Brain microvascular endothelial cell (primary cell): ENCODE results near the gene TMEM106C.

Experiments used
- DNase-seq: peaks from one replicate; pipeline ENCODE4 v3.0.0-alpha.2; 2020
- H3K27ac ChIP-seq: fragments of 250-450 bp; sonication (Bioruptor Pico); 2 replicates; pipeline ENCODE4 v1.5.1; 2020; ENCODE audit warnings: mild to moderate bottlenecking, moderate library complexity
- H3K27me3 ChIP-seq: fragments of 250-450 bp; sonication (Bioruptor Pico); replicated peaks from 2 replicates; pipeline ENCODE4 v1.5.1; 2020; ENCODE audit warnings: mild to moderate bottlenecking
- H3K36me3 ChIP-seq: fragments of 250-450 bp; sonication (Bioruptor Pico); replicated peaks from 2 replicates; pipeline ENCODE4 v1.5.1; 2020; ENCODE audit warnings: mild to moderate bottlenecking
- H3K4me3 ChIP-seq: 2 replicates; pipeline ENCODE4 v1.5.1; 2011; ENCODE audit warnings: low read depth, mild to moderate bottlenecking, control low read depth, low read length, moderate library complexity
- CTCF ChIP-seq: IDR thresholded peaks from 2 replicates; pipeline ENCODE4 v1.5.1; 2011; ENCODE audit warnings: low read depth, mild to moderate bottlenecking, moderate library complexity, low read length, control low read depth, inconsistent platforms; ENCODE audit errors: missing control alignments
- in situ Hi-C: cut with HindIII; loops from 2 replicates; pipeline ENCODE4 v1.10.0; 2017; ENCODE audit warnings: low sequenced_read_pairs, low pct_ligation_motif_present

Gene TMEM106C

GRCh38 chr12:47977772-47978597 lies 14.6 kb downstream of the TMEM106C start:
- in situ Hi-C loops: no loop called here

GRCh38 chr12:47978598-47978873 lies 15.1 kb downstream of the TMEM106C start:
- Histone ChIP-seq H3K27me3 (no peaks in the 10 kb centered on the region), H3K27ac (no peak overlapping the region), H3K4me3 (no peak overlapping the region), H3K36me3 (no peaks in the 10 kb centered on the region)
- DNase-seq: no peak
- in situ Hi-C loops: no loop called here
- TF ChIP-seq CTCF: no peak

More at GRCh38 chr12:47977772-47978597, 14.6 kb downstream of the TMEM106C start:
- H3K27ac ChIP-seq: no peak overlapping the region
- no peaks in the 10 kb centered on the region for H3K36me3 ChIP-seq
- no peak for DNase-seq
- no peak overlapping the region for H3K4me3 ChIP-seq
- TF ChIP-seq CTCF: no peak
- no peaks in the 10 kb centered on the region for H3K27me3 ChIP-seq

GRCh38 chr12:47979166-47979565 lies 15.8 kb downstream of the TMEM106C start:
- no peaks in the 10 kb centered on the region for H3K36me3 ChIP-seq
- in situ Hi-C loops: no loop called here
- no peak overlapping the region for H3K27ac ChIP-seq
- no peak for DNase-seq
- no peak overlapping the region for H3K4me3 ChIP-seq
- no peak for TF ChIP-seq CTCF
- no peaks in the 10 kb centered on the region for H3K27me3 ChIP-seq

- no peak for TF ChIP-seq CTCF
- Histone ChIP-seq H3K27me3 (no peaks in the 10 kb centered on the region), H3K27ac (no peak overlapping the region), H3K36me3 (no peaks in the 10 kb centered on the region), H3K4me3 (no peak overlapping the region)
- in situ Hi-C loops: no loop called here
- DNase-seq: no peak
These were observed 16.3 kb downstream of the TMEM106C start for GRCh38 chr12:47979686-47980085.

- H3K27me3 ChIP-seq: no peaks in the 10 kb centered on the region
- in situ Hi-C loops: no loop called here
- H3K4me3 ChIP-seq: no peak overlapping the region
- H3K36me3 ChIP-seq: no peaks in the 10 kb centered on the region
- TF ChIP-seq CTCF: no peak
- no peak overlapping the region for H3K27ac ChIP-seq
- no peak for DNase-seq
These were observed 16.8 kb downstream of the TMEM106C start for GRCh38 chr12:47980197-47980596.

GRCh38 chr12:47980779-47981495 lies 17.5 kb downstream of the TMEM106C start:
- no peak for TF ChIP-seq CTCF

More at GRCh38 chr12:47980779-47981495, 17.5 kb downstream of the TMEM106C start:
- in situ Hi-C loops: no loop called here
- H3K27ac ChIP-seq: no peak overlapping the region
- no peaks in the 10 kb centered on the region for H3K36me3 ChIP-seq
- H3K4me3 ChIP-seq: no peak overlapping the region
- DNase-seq: no peak
- H3K27me3 ChIP-seq: no peaks in the 10 kb centered on the region
